IPS-18c (cell line): ENCODE results near the gene SIK2.
A peak's percentile ranks its signal among the peaks of the same experiment; 100 is the strongest.

Experiments used
- H3K4me3 ChIP-seq: 2 replicates; pipeline ENCODE4 v1.7.0; 2013; ENCODE audit warnings: low read depth, mild to moderate bottlenecking, low read length, moderate library complexity; ENCODE audit not compliant: insufficient read depth
- H3K9me3 ChIP-seq: one replicate; pipeline ENCODE4 v1.6.1; 2013; ENCODE audit warnings: mild to moderate bottlenecking, low read length, moderate library complexity; ENCODE audit not compliant: control insufficient read depth, insufficient read depth

Gene SIK2

DNA sequence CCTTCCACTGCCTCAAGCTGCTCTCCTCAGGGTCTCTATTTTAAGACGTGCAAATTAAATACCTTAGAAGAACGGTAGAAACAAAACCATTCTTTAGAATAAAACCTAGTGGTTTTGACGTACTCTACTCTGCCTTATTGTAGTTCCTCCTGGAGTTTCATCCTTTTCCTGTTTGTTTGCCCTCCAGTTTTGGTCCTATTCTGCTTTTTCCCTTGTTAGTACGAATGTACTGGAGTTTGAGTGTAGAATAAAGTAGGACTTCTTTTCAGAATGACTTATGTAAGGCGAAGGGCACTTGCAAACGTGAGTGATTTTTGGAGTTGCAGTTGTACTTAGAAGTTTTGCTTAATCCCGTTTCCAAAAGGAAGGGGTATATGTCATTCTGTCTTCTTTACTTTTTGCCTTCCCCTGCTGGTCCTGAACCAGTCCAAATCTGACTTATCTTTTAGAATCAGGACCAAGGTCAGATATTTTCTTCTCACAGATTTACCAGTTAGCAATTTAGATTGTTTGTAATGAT, 1.4 kb downstream of the SIK2 start:
- H3K4me3 ChIP-seq, result peak overlapping the region; percentile 81
- H3K9me3 ChIP-seq, result no peaks in the 10 kb centered on the region

GRCh38 chr11:111604392-111605009, 2.3 kb downstream of the SIK2 start:
- H3K4me3 ChIP-seq, result no peak overlapping the region
- no peaks in the 10 kb centered on the region for H3K9me3 ChIP-seq

DNA sequence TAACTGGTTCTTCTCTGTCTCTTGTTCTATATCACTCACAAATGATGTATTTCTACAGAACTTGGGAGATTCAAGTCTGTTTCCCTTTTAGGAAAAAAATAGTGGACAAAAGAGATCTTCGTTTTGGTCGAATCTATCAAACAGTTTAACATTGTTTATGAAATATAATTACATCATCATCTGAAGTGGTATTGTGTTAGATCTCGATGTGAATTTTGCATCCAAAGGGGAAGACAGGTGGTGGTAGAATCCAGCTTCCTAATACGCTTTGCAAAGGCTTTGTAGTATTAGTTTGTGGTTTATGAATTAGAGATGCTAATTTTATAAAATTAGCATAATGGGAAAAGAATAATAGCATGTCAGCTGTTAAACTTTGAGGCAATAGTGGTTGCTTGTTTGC, 3.4 kb downstream of the SIK2 start:
- Histone ChIP-seq H3K9me3 (no peaks in the 10 kb centered on the region), H3K4me3 (no peak overlapping the region)

DNA sequence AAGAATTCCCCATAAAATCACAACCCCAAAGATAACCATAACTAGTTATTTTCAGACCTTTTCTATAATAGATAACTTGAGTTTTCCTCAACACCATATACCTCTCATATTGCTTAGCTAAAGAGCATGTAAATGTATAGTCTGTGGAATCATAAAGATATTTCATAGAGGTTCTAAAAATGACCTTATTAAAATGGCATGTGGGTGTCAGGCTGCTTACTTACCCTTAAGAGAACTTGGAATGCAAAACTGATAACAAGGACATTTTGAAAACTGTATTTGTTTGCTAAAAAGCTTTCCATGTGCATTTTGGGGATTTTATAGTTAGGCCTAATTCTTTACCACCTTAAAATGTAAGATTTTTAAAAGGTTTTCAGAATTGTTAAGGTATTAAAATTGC, 4.7 kb downstream of the SIK2 start:
- H3K9me3 ChIP-seq, result no peaks in the 10 kb centered on the region
- H3K4me3 ChIP-seq, result no peak overlapping the region

DNA sequence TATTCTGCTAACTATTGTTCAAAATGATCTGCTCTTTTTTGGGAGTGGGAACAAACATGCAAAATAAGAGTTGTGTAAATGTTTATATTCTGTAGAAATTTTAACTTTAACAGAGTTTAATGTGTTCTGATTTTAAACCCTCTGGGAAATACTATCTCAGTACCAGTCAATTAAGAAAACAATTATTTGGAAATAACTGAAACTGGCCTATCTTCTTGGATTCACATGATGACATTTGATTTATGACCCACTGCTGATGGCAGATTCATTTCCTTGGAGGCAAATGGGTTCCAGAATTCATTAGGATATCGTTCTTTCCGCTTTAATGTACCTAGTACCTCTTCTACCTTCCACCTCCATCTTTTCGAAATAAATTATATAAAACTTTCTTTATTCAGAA, 5.5 kb downstream of the SIK2 start:
- Histone ChIP-seq H3K4me3 (no peak overlapping the region), H3K9me3 (no peaks in the 10 kb centered on the region)

DNA sequence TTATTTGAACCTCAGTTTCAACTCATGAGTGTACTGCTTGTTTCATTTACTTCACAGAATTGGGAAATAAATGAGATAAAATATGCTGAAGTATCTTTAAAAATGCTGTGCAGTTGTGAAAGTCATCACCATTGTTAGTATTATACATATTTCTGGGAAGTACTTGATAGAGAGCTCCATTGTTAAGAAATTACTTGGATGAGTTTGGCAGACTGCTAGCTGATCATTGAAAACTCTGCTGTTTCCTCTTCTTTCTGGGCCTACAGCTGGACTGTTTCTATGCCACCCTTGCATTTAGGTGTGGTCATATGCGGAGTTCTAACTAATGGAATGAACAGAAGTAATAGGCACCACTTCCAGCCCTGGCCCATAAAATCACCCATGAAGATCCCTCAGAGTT, 10.0 kb downstream of the SIK2 start:
- Histone ChIP-seq H3K9me3 (no peaks in the 10 kb centered on the region), H3K4me3 (no peak overlapping the region)

DNA sequence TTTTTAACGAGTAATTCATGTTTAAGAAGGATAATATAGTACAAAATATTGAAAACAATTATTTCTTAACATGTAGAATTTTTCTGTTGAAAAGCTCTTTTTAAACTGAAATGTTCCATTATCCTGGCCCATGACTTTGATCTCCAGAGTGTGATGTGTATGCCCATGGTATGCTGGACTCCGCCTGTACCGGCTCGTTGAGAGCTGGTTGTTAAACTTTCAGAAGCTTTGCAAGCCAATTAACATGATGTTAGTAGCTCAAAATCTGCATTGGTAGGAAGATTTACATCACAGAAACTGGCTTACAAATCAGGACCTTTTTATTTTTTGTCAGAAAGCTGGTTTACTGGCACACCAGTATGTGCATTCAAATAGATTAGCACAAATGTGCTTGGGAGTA, 15.0 kb downstream of the SIK2 start:
- Histone ChIP-seq H3K4me3 (no peak overlapping the region), H3K9me3 (peaks cover 2% of the 10 kb centered on the region)

DNA sequence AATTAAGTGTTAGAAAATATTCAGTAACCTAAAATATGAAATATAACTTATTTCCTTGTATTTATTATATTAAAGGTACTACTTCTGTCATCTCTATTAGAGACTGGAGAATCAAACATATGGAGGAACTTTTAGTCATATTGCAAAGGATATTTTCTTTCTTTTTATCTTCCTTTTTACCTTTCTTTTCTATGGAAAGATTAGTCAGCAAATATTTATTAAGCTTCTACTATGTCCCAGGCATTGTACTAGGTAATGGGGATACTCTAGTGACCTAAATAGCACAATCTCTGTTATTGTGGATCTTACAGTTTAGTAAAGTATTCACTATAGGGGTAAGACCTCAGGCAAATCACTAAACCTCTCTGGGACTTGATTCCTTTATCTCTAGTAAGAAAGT, 18.3 kb downstream of the SIK2 start:
- H3K9me3 ChIP-seq, result peaks cover 2% of the 10 kb centered on the region
- no peak overlapping the region for H3K4me3 ChIP-seq

DNA sequence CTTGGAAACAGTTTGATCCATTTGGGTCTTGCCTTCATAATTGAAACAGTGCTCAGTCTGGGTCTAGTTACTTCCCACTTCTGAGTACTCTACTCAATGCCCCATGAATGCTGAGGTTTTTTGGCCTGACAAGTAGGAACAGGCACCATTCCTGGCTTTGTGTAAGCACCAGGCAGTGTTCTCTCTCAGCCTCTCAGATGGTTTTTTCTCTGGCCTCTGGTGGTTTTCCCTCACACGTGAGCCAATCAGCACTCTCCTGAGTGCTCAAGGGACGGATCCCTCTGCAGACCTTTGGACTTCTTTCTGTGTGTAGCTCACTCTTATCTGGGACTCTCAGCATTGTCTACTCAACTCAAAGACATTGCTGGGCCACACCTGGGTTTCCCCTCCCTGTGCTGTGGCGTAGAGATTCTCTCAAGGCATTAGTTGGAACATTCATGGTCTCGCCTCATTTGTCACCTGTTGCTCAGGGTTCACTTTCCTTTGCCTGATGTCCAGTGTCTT, 21.3 kb downstream of the SIK2 start:
- Histone ChIP-seq H3K4me3 (no peak overlapping the region), H3K9me3 (no peaks in the 10 kb centered on the region)

DNA sequence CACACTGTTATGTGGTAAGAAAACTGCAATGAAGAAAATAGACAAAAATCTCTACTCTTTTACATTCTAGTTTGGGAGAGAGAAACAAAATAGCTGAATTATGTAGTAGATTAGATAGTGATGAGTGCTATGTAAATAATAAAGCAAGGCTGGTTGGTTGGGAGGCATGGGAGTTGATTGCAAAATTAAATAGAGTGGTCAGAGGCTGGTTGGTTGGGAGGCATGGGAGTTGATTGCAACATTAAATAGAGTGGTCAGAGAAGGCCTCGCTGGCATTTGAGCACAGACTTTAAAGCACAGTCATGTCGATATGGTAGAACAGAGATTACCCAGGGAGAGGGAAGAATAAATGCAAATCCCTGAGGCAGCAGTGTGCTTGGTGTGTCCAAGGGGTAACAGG, 22.4 kb downstream of the SIK2 start:
- no peaks in the 10 kb centered on the region for H3K9me3 ChIP-seq
- H3K4me3 ChIP-seq, result no peak overlapping the region

DNA sequence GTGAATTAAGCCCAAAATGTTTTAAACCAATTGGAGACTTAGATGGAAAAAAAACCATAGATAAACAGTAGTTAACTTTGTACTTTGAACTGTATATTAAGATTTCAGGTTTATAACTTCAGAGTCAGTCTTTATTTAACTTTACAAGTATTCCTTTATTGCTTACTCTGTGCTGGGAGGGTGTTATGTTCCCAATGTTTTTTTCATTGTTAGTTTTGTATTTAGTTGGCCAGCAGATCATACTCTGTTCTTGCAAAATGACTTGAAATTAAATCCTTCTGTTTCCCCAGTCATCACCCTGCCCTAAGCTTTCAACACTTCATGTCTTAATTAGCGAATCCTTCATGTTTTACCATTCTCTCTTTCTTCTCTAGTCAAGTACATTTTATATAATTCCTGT, 25.3 kb downstream of the SIK2 start:
- no peak overlapping the region for H3K4me3 ChIP-seq
- no peaks in the 10 kb centered on the region for H3K9me3 ChIP-seq

DNA sequence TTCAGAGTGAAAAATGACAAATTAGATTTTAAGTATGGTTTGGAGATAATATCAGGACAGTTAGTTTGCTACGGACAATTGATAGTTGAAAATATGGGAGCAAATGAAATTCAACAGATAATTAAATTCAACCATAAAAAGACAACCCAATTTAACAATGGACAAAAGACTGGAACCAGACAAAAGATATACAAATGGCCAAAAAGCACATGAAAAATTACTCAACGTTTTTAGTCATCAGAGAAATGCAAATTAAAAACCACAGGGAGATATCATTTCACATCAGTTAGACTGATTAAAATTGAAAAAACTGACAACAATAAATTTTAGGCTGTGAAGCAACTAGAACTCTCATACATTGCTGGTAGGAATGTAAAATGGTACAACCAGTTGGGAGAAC, 27.2 kb downstream of the SIK2 start:
- H3K9me3 ChIP-seq, result no peaks in the 10 kb centered on the region

DNA sequence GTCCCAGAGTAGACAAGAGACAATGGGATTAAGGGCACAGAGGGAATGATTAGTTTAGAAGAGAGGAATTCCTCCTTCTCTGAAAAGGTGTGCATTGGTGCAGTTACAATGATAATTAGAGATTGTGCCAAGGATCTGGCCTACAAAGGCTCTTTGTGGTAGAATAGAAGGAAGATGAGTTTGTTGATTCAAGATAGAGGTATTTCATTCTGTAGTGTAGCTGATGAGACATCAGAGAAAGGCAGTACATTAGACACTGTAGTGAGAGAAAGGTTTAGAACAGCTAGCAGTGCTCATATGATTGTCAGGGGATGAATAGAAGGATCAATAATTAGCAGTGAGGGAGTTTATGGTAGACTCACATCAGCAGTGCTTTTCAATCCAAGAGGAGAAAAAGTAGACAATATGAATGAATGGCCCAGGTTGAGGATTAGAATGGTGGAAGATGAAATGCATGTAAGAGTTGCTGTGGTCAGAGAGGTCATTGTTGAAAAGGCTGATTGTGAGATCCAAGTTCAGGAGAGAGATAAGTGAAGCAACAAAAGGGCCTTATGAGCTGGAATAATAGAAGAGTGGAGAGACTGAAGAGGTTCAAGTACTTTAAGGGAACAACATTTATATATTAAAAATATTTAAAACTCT, 28.9 kb downstream of the SIK2 start:
- no peak overlapping the region for H3K4me3 ChIP-seq
- H3K9me3 ChIP-seq, result no peaks in the 10 kb centered on the region

More for the DNA sequence above, 27.2 kb downstream of the SIK2 start:
- H3K4me3 ChIP-seq, result no peak overlapping the region

GRCh38 chr11:111631666-111632039, 29.4 kb downstream of the SIK2 start:
- no peaks in the 10 kb centered on the region for H3K9me3 ChIP-seq
- no peak overlapping the region for H3K4me3 ChIP-seq

DNA sequence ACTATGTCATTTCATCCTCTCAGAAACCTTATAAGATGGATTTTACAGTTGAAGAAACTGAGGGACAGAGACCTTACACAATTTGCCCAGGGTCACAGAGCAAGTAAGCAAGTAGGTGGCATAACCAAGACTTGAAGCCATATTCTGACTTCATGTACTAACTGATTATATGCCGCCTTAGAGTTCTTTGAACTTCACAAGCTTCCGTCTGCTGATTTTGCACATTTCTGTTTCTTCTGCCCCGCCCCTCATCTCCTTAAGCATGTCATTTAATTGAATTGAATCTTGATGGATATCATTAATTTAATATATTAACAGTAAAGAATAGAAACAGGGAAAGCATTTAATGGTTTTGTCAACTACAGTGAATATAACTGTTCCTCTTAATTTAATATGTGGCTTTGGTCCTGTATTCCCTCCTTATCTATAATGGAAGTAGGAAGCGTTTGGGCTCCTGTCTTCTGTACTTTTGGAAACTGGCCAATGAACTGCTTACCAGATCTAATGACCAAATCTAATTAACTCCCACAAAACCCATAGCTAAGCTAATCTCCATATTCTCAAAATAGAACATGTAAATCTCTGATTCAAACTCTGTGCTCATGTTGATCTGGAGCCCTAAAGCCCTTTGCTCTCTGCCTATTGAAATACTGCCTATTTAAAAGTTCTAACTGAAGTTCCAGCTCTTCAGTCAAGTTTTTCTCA, 30.4 kb downstream of the SIK2 start:
- Histone ChIP-seq H3K4me3 (no peak overlapping the region), H3K9me3 (no peaks in the 10 kb centered on the region)

- no peaks in the 10 kb centered on the region for H3K9me3 ChIP-seq
- no peak overlapping the region for H3K4me3 ChIP-seq
These were observed 31.0 kb downstream of the SIK2 start for GRCh38 chr11:111633248-111633647.

DNA sequence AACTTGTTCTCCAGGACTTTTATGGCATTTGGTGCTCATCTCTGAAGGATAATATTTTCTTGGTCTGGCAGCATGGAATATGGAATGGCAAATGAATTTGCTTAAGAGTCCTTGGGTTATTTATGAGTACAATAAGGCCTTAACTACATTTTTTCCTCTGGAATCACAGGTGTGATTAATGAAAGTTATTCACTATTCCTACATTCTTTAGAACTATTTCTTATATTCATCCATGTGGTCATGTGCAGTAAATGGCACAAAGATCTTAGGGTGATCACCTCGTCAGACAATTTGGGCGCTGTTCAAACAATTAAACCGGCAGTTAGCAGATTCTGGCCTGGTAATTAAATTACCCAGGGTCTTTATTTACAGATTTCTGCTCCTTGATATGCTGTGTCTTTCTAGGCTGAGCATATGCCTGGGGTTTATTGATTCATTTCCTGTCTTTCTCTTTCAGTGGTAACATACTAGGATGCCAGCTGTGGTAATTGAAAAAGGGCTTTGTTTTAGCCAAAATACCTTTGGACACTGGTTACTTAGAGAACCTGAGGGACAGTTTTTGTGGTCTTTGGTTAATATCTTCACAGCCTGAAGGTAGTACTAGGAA, 31.6 kb downstream of the SIK2 start:
- Histone ChIP-seq H3K9me3 (no peaks in the 10 kb centered on the region), H3K4me3 (no peak overlapping the region)
